ENCODE results near the gene BMPR1B. TPM values are rescaled to one million over a fixed set of nuclear protein-coding genes. Genes with fewer than 3 reads are reported as not detected.

The BMPR1B gene
- total and polyA plus RNA-seq, 2 of the 4 experiments (the other 2 are of a cell fraction): 0.24 to 0.90 TPM

DNA sequence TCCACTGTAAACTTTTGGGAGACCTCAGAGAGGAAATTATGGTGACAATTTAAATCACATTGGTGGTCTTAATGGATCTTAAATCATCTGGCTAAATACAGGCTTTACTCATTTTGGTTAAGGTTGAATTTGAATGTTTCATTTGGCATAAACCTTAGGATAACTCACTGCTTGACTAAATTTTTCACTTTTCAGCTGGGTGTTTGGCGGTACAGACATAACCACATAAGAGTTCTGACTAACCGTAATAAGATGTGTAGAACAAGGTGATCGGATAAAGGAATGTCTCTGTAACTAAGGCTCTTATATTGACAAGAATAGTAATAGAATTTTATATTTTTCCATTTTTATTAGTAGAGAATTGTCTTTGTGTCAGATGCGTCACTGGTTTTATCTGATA, 281.0 kb downstream of the BMPR1B start:
- intact Hi-C loops (cut with micrococcal nuclease) (no loop called here), dilution Hi-C loops (cut with HindIII; ENCODE audit: low sequenced_read_pairs, unreplicated experiment) (no loop called here), in situ Hi-C loops (cut with MboI; ENCODE audit: low sequenced_read_pairs) (no loop called here)
- Histone ChIP-seq H4K8ac (ENCODE audit: low read depth in 2 of 2, low read length in 2 of 2) (no peak overlapping the region), H3K9me3 (ENCODE audit: control insufficient read depth, insufficient read depth, low read length) (no peaks in the 10 kb centered on the region), H2AFZ (replicated peaks; ENCODE audit: low read length, poor library complexity) (no peak overlapping the region), H2BK15ac (ENCODE audit: low read depth, low read length) (no peak overlapping the region), H2BK120ac (ENCODE audit: low read depth, low read length) (no peak overlapping the region), H3K14ac (replicated peaks; ENCODE audit: low read depth, low read length) (no peak overlapping the region), H2BK5ac (ENCODE audit: low read depth, low read length, poor library complexity, severe bottlenecking) (no peak overlapping the region), H2AK9ac (replicated peaks; ENCODE audit: low read depth, low read length, poor library complexity) (no peak overlapping the region), H3K79me1 (ENCODE audit: low read depth in 1 of 2, low read length in 2 of 2) (no peaks in the 10 kb centered on the region), H3K4me3 (ENCODE audit: insufficient read depth, low read depth, low read length) (no peak overlapping the region), H3K18ac (ENCODE audit: low read depth, low read length) (no peak overlapping the region), H3K9me1 (ENCODE audit: insufficient read depth, low read length) (no peaks in the 10 kb centered on the region), H3K27ac (ENCODE audit: insufficient read depth, low read length) (no peak overlapping the region), H3K4ac (ENCODE audit: low read depth, low read length) (no peak overlapping the region), H4K91ac (ENCODE audit: insufficient read depth, low read depth, low read length) (no peak overlapping the region), H3K56ac (ENCODE audit: extremely low read depth, insufficient read depth, low read length) (no peak overlapping the region), H3K4me1 (ENCODE audit: control insufficient read depth, insufficient read depth, low read length) (no peaks in the 10 kb centered on the region), H4K20me1 (ENCODE audit: insufficient read depth, low read length) (no peaks in the 10 kb centered on the region), H3K36me3 (ENCODE audit: control insufficient read depth, insufficient read depth, low read length) (no peaks in the 10 kb centered on the region), H4K5ac (ENCODE audit: low read depth, low read length) (no peak overlapping the region), H2BK20ac (ENCODE audit: low read depth, low read length) (no peak overlapping the region), H2AK5ac (ENCODE audit: low read depth, low read length) (no peak overlapping the region), H3K23ac (ENCODE audit: low read depth, low read length) (no peak overlapping the region), H3K27me3 (ENCODE audit: control insufficient read depth, insufficient read depth, low read length) (no peaks in the 10 kb centered on the region), H3K4me2 (ENCODE audit: low read depth, low read length) (no peak overlapping the region), H3K9ac (ENCODE audit: low read depth, low read length) (no peak overlapping the region)
- DNase-seq (no peak), ATAC-seq (ENCODE audit: low read depth) (no peak)
- ChIA-PET POLR2A (ENCODE audit: unreplicated experiment) (no interaction called here), CTCF (no interaction called here)
- no peak for TF ChIP-seq MAZ (IDR thresholded peaks at IDR 0.05; ENCODE audit: borderline replicate concordance, low read depth, low read length)
- TF ChIP-seq SMC3 (IDR thresholded peaks at IDR 0.05; ENCODE audit: low read depth, low read length): no peak
- no peak for TF ChIP-seq BHLHE40 (IDR thresholded peaks at IDR 0.05; ENCODE audit: low read depth, low read length)
- TF ChIP-seq RAD21 (IDR thresholded peaks at IDR 0.05; ENCODE audit: low read length): no peak
- no peak for TF ChIP-seq FOS (IDR thresholded peaks at IDR 0.05; ENCODE audit: low read depth, low read length)
- no peak for TF ChIP-seq CHD1 (IDR thresholded peaks at IDR 0.05; ENCODE audit: low read depth, low read length)
- WGBS, 2 experiments (ENCODE audit: extremely low coverage in 2 of 2, insufficient read length in 1 of 2): no CpG with 5 or more reads among the region's 4 CpGs
- no TSS peak for BruUV-seq (replicated peaks)

All from IMR-90 (cell line).